Astrocyte of the spinal cord (primary cell): ENCODE results near the gene SPPL3.

Experiments used
- DNase-seq: peaks from one replicate; pipeline ENCODE4 v3.0.0; 2011; ENCODE audit warnings: low read depth, low spot score
- H3K4me3 ChIP-seq: 2 replicates; pipeline ENCODE4 v1.5.1; 2011; ENCODE audit warnings: low read depth, mild to moderate bottlenecking, low read length, moderate library complexity
- CTCF ChIP-seq: IDR thresholded peaks from 2 replicates; pipeline ENCODE4 v1.5.1; 2012; ENCODE audit warnings: low read depth, mild to moderate bottlenecking, low read length, inconsistent platforms
- in situ Hi-C: cut with HindIII; loops from 2 replicates; pipeline ENCODE4 v1.10.0; 2017; ENCODE audit warnings: low sequenced_read_pairs

SPPL3 gene

GRCh38 chr12:120820884-120821510 is 83.2 kb downstream of the SPPL3 start:
- DNase-seq: no peak
- no peak overlapping the region for H3K4me3 ChIP-seq
- TF ChIP-seq CTCF: no peak
- in situ Hi-C loops: no loop called here

- in situ Hi-C loops: no loop called here
- H3K4me3 ChIP-seq: no peak overlapping the region
- DNase-seq: no peak
- no peak for TF ChIP-seq CTCF
Observed at GRCh38 chr12:120818416-120818815, 85.7 kb downstream of the SPPL3 start.

- no peak overlapping the region for H3K4me3 ChIP-seq
- in situ Hi-C loops: no loop called here
- TF ChIP-seq CTCF: no peak
- DNase-seq: no peak
Observed at GRCh38 chr12:120817559-120818330, 86.4 kb downstream of the SPPL3 start.

GRCh38 chr12:120816363-120816762 is 87.8 kb downstream of the SPPL3 start:
- TF ChIP-seq CTCF: no peak
- H3K4me3 ChIP-seq: no peak overlapping the region
- DNase-seq: no peak
- in situ Hi-C loops: no loop called here

- TF ChIP-seq CTCF: no peak
- no peak for DNase-seq
- H3K4me3 ChIP-seq: no peak overlapping the region
- in situ Hi-C loops: no loop called here
Observed at GRCh38 chr12:120814903-120815429, 89.2 kb downstream of the SPPL3 start.

- H3K4me3 ChIP-seq: no peak overlapping the region
- in situ Hi-C loops: no loop called here
- TF ChIP-seq CTCF: no peak
- no peak for DNase-seq
Observed at GRCh38 chr12:120814203-120814902, 89.8 kb downstream of the SPPL3 start.
